Islet precursor cell (in vitro differentiated cells): ENCODE measurements around the gene TCTN3.
"Not testable (repeated sequence)": the region's sequence is repeated elsewhere in the genome, so short reads cannot be mapped to it uniquely, and the experiment has no call there.

Experiments used
- DNase-seq: peaks from one replicate; pipeline ENCODE4 v3.0.0-alpha.2; 2018

Gene TCTN3

GRCh38 chr10:95620415-95620814 lies 73.3 kb downstream of the TCTN3 start:
- DNase-seq = not testable (repeated sequence)

- peak; percentile 58 for DNase-seq
Measured at GRCh38 chr10:95618101-95618500, 75.6 kb downstream of the TCTN3 start.

GRCh38 chr10:95616446-95616845 lies 77.3 kb downstream of the TCTN3 start:
- DNase-seq = no peak
